ENCODE results near the gene TBC1D22A.
"Not testable (repeated sequence)": the region's sequence is repeated elsewhere in the genome, so short reads cannot be mapped to it uniquely, and the experiment has no call there.

Gene TBC1D22A

DNA sequence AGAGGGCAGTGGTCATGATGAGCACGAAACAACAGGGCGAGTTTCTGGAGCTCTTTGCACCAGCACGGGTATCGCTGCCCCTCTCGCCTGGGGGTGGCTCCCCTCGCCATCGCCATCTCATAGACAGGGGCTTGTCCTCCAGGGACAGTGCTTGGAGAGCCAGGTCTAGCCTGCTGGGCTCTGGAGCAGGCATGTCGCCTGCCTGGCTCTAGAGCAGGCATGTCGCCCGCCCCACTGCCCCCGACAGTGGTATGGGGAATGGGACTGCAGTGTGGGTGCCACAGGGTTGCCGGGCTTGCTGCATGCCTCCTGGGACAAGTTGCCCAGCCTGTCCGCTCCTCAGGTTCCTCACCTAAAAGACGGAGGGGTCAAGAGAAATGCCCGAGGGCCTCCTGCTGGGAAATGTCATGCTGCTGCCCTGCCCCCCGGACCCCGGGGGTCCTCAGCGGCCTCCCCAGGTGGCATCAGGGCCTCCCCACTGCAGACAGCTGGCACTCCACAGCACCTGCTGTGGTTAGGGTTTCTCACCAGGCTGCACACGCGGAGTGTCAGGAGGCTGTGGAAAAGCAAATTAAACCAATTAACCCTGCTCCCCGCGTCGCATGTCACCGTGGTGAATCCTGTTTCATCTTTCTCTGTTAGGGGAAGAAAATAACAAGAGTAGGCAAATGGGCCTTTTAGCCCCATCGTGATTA is 403.0 kb downstream of the TBC1D22A start:
- DNase-seq: no peak

DNA sequence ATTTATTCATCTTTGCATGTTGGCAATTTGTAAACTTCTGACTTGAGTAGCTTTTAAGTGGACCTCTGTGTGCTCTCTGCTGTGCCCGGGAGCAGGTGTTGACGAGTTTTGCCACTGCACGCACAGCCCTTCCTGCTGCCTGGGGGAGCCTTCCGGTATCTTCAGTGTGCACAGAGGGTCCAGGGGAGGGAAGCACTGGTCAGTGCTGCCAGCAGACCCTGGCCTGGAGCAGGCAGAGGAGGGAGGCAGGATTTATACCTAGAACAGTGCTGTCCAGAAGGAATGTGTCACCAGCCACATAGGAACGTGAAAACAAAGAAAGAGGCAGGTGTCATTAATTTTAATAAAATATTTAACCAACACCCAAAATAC is 403.6 kb downstream of the TBC1D22A start:
- no peak for DNase-seq

DNA sequence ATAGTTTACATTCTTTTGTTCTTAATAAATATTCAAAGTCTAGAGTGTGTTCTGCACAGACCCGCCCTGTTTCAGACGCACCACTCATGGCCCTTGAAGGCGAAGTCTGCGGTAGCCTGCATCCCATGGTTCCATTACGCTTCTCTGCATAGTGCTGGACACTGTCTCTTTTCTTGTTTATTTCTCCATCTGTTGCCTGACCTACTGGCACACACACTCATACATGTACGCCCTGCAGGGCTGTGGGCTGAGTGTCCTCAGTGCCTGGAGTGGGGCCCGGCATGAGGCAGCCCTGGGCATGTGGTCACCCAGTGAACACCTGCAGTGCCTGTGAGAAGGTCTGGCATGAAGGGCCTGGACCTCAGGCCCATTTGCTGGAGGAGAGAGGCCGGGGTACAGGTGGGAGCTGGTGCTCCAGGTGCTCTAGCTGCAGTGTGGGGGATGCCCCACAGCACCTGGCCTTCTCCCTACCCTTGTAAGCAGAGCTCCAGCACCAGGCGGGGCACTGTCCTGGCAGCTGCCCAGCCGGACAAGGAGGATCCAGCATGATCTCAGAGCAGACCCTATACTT is 404.1 kb downstream of the TBC1D22A start:
- no peak for DNase-seq

DNA sequence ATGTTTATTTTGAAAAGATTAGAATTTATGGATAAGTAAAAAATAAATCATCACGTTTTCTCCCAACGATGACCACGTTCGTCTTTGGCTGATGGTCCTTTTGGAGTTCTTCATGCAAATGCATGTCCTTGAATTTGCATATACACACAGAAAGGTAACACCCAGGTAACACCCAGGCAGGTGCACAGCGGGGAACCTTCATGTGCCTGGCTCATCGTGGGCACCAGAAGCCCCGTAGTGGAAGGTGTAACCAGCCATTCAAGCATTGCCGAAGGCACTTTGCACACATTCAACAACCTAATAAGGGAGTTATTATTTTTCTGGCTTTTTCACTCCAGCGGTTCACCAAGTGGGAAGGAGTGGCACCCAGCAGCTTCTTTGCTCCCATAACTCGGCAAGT is 404.6 kb downstream of the TBC1D22A start:
- no peak for DNase-seq

DNA sequence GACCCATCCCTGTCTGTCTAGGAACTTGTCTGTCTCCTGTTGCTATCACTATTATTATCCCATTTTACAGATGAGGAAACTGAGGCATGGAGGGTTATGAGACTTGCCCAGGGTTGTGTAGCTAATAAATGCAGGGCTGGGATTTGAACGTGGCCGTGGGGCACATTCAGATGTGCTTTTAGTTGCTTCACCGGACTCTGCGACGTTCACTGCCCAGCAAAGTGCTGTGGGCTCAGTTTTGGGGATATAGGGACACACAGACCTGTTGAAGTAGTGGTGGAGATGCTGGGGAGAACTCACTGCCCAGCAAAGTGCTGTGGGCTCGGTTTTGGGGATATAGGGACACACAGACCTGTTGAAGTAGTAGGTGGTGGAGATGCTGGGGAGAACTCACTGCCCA is 405.5 kb downstream of the TBC1D22A start:
- DNase-seq: not testable (repeated sequence)

DNA sequence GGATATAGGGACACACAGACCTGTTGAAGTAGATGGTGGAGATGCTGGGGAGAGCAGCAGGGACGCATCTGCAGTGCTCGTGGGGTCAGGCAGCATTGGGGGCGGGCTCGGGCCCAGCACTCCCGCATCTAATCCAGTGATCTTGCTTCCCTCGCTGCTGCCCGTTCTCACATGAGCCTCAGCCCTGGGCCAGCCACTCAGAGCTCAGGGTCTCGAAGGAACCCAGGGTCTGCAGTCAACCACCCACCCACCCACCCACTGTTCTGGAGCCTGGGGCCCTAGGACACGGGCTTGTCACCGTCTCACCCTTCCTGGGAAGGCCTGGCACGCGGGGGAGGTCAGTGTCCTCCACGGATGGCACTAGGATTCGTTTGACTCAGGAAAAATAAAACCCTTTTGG is 406.0 kb downstream of the TBC1D22A start:
- DNase-seq: no peak

DNA sequence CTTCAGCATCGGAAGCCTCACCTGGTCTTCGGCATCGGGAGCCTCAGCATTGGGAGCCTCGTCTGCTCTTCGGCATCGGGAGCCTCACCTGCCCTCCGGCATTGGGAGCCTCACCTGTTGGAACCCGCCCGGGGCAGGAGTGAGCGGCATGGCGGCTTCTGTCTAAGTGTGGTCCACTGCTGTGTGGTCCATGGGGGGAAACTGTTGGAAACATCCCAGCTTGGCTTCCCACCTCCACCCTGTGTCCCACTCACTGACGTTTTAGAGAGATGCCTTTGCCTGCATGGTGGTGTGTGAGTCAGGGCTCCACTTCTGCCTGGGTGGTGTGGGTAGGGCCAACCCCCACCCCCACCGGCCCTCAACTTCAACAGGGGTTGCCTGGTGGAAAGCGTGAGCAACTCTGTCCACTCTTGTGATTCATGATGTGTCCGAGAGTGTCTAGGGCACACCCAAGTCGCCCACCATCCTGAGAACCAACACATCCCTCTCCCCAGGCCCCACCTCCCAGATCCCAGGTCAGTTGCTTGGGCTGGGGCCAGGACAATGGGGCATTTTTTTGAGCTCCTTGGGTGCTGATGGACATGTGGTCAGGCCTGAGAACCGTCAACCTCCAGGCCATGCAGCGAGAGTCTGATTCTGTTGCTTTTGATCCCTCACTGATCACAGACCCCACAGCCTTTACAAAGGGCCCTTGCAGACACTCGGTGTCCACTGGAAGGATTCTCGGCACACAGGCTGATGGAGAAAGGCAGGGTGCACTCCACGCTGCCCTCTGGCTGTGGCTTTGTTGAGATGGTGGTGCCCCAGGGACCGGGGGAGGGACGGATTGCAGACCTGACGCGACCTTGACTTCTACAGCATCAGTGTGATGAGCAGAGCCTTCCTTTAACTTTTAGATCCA is 406.7 kb downstream of the TBC1D22A start:
- DNase-seq: no peak

DNA sequence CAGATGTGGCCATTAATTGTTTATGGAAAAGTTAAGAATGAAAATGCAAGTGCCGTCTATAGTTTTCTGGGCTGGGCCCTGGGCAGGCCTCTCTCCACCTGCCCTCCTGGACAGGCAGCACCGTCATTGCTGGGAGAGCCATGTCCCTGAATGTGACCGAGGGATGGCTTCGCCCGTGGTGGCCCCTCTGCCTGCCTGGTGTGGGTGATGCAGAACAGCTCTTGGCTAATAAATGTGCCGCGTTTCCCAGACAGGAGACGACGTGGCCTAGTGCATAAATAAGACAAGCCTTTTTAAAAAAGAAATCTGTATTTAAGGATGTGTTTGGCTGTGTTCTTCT is 407.3 kb downstream of the TBC1D22A start:
- no peak for DNase-seq

DNA sequence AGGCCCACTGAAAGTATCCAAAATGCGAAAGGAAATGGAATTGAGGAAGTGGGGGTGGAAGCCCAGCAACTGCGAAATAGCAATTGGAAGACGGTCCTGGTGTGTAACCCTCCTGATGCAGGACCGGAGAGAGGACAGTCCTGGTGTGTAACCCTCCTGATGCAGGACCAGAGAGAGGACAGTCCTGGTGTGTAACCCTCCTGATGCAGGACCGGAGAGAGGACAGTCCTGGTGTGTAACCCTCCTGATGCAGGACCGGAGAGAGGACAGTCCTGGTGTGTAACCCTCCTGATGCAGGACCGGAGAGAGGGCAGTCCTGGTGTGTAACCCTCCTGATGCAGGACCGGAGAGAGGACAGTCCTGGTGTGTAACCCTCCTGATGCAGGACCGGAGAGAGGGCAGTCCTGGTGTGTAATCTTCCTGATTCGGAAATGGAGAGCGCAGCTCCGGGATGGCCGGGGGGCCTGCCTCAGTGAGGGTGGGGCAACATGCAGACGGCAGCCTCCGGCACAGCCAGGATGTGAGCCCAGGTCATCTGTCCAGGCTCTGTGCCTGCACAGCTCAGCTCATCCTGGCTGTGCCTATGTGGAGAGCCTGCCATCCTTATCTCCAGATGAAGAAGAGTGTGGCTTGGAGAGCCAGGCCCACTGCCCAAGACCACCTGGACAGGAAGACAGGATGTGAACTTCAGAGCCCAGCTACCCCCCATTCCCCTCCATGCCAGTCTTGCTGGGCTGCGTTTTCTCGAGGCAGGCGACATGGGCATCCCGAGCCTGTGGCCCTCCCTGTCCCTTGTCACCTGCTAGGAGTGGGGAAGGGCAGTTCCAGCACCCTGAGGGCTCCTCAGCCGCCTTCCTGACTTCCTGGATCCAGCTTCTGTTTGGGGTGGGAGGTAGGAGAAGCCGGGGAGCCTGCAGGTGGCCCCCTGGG is 408.3 kb downstream of the TBC1D22A start:
- DNase-seq: not testable (repeated sequence)

DNA sequence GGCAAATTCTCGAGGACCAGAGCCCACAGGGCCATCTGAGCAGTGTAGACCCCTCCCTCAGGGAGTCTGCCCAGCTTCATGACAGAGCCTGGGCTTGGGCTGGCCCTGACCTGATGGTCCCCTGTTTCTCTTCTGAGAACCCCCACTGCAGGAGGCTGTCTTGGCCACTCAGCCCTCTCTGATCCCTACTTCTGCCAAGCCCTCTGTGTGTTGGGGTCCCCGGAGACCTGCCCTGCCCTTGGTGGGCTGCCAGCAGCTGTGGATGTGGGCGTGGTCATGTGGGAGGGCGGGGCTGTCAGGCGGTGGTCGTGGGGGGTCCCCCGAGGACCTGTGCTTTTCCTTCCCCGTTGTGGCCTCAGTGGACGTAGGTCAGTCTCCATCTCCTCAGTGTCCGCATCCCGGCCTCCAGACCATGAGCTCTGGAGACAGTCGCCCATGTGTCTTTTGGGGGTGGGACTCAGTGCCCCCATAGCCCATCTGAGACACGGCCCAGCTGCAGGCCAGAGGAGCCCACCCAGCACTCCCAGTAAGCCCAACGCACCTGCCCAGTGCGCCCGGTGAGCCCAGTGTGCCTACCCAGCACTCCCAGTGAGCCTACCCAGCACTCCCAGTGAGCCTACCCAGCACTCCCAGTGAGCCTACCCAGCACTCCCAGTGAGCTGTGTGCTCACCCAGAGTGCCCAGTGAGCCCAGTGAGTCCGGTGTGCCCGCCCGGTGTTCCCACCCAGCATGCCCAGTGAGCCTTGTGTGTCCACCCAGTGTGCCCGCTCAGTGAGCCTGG is 409.2 kb downstream of the TBC1D22A start:
- no peak for DNase-seq

DNA sequence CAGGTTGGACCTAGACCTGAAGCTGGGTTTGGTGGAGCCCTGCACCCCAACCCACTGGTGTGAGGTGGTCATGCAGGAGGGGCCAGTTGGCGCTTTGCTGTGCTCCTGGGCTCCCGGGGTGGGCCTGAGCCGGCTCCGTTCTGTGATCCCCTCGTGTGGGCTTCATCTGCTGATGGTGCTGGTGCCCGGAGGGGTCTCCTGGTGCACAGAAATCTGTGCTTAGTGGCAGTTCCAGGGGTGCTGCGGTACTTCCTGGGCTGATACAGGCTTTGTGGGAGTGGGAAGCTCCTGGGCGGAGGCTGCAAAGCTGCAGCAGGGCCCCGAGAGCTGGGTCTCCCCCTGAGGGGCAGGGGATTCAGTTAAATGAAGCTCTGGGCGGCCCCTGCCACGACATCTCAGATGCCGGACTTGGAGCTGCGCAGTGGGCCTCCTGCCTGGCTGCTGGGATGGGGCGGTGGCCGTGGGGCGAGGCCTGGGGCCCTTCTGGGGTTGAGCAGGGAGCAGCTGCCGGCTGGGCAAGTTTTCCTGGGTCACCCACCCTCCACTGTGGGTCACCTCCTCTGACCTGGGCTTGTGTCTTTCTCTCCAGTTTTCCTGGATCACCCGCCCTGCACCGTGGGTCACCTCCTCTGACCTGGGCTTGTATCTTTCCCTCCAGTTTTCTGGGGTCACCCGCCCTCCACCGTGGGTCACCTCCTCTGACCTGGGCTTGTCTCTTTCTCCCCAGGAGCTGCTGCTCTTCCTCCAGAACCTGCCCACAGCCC is 410.5 kb downstream of the TBC1D22A start:
- no peak for DNase-seq

DNA sequence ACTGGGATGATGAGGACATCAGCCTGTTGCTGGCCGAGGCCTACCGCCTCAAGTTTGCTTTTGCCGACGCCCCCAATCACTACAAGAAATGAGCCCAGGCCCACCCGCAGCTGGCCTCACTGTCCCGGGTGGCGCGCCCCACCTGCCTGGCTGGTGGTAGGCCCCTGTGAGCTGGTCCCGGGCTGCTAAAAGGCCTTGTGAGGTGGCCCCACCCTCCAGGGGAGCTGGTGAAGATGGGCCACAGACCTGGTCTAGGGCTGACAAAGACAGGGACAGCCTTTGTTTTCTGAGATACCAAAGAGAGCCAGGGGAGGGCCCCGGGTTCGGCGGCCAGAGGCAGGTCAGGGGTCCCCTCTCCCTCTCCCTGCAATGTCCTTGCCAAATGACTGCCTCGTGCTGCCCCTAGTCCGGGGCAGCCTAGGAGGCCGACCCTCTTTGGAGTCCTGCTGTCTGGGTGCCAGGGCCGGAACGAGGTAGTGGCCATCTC is 411.1 kb downstream of the TBC1D22A start:
- no peak for DNase-seq

DNA sequence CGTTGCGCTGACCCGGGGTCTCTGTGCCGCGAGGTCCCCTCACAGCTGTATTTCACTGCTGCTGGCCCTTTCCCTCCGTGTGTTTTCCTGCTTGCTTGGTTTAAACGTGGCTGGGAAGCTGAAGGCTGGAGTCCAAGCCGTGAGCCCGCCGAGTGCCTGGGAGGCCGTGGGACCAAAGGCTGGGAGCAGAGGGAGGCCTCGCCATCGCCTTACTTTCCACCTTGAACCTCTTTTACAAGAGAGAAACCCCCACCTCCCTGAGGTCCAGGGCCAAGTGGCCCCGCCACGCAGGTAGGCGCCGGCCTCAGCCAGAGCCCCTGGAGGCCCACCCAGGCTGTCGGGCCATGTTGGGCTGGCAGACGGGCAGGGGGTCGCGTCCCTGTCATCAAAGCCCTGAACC is 411.6 kb downstream of the TBC1D22A start:
- no peak for DNase-seq

DNA sequence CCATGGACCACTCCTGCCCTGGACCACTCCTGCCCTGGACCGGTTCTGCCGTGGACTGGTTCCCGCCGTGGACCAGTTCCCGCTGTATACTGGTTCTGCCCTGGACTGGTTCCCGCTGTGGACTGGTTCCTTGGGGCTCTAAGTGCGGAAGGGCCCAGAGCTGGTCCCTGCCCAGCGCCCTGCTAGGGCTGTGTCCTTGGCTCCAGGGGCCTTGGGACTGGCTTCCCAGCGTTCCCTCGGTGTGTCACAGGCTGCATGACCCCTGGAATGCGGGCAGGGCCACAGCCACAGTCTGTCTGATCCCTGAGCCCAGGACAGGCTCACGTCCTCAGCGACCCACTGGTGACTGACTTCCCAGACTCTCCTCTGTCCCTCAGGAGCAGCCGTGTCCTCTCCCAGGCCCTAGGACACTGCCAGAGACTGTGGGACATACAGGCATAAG is 412.2 kb downstream of the TBC1D22A start:
- DNase-seq: no peak

DNA sequence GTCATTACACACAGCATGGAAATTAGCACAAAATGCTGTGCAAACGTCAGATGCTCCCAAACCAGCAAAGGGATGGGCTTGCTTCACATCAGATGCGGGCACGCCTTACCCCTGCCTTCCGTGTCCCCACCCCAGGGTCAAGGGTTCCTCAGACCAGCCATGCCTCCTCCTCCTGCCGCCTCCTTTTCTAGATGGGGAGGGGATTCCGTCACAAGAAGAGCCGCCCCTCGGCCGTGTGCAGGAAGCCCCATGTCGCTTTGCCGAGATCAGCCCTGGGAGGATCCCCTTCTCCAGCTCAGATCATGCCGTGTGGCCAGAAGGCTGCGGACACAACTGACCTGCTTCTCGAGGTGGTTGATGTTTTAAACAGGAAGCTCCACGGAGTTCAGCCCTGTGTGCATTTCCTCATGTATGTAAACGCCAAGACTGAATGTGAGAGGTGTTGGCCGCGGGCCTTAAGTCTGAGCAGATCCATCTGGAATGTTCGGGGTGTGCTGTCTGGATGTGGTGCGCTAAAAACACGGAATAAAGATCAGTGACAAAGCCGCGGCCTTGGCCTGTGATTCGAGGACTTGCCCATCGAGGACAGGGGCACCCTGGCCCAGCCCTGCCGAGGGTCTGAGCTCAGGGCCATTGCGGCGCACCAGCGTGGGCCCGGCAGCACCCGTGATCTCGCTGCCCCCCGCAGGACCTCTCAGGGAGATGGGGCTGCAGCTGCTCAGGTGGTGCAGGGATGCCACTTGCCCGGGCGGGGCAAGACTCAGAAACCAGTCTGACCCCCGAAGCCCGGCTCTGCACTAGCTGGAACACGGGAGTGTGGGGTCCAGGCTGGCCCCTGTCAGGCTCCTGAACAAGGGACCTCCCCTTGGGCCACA is 412.9 kb downstream of the TBC1D22A start:
- no peak for DNase-seq

DNA sequence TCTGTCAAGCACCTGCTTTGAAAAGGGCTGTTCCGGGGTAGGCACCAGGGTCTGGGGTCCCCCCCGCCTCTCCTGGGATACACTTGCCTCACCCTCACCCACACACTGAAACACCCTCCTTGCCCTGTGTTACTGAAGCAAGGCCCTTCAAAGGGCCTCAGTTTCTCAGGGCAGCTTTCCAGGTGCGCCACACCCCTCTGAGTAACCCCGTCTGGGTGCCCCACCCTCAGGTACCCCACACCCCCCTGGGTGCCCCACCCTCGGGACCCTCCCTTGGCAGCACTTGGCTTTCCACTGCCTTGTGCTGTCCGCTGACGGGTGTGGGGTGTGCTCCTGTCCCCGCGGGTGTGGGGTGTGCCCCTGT is 413.6 kb downstream of the TBC1D22A start:
- DNase-seq: no peak

DNA sequence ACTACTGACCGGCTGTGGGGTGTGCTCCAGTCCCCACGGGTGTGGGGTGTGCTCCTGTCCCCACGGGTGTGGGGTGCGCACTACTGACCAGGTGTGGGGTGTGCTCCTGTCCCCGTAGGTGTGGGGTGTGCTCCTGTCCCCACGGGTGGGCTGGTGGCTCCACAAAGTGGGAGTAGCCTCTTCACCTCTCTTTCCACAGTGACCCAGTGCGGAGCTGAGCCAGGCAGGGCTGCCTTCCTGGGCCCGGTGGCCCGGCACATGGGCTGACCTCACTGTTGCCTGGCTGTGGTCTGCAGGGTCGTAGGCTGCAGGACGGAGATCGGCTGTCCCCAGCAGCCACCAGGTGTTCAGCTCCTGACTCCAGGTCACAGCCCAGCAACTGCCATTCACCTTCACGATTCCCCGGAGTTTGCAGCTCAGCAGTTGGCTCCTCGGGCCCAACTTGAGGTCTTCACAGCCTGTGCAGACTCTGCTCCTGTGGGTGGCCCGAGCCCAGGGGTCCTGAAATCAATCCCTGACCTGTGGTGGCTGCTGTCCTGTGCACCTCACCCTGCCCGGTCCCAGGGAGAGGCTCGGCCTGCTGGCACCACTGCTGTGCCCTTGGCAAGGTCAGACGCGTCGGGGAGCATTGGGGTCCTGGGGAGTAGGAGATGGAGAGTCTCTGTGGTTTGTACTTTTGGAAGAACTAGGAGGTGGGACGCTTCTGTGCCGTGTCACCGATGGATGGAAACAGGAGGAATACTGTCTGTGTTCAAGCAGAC is 414.3 kb downstream of the TBC1D22A start:
- DNase-seq: no peak

DNA sequence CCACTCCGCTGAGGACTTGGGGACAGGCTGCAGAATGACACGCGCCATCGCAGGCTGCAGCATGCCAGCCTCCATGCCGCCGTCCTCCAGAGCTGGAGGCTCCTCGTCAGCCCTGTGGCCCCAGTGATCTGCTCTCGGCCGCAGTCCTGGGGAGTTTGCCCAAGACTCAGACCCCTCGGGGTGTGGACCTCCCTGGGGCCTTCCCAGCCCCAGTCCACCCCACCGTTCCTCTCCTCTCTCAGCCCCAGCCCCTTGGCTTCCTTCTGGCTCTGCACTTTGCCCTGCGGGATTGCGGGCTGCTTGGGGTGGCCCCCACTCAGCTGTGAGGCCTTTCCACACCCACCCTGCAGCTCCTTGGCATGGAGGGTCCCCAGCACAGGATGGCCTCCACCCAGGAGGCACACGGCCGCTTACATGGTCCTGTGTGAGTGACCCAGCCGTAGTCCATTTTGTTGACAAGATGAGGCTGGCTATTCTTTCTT is 414.9 kb downstream of the TBC1D22A start:
- DNase-seq: no peak

DNA sequence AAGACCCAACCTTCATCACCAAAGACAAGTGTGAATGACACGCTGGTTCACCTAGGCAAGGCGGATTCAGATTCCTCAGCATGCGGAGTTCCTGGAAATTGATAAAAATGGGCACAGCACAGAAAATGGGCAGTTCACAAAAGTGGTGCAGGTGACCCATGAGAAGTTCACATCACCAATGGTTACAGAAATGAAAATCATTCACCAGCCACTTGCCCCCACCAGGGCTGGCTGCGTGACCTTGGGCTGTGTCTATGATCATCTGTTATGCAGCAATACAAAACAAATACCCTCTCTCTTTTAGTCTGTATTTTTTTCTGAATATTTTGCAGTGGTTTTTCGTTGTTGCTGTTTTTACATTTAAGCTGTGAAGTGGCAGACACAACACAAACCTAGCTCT is 415.9 kb downstream of the TBC1D22A start:
- no peak for DNase-seq

Data from activated CD4-positive, alpha-beta T cell treated with anti-CD3 and anti-CD28 coated beads, Interleukin-2, amount 50 U/mL, for 1 hour (primary cell).